B cell (primary cell): Measurements from ENCODE around the gene ECD. TPM values are rescaled to one million over a fixed set of nuclear protein-coding genes. Genes with fewer than 3 reads are reported as not detected.

ENCODE experiments used
- ATAC-seq: fragments of 200-7000 bp; cut with Tn5 transposase; one replicate; pipeline ENCODE4 v1.10.0; 2021; ENCODE audit warnings: low read depth, mild to moderate bottlenecking, moderate number of reproducible peaks, moderate library complexity
- CTCF ChIA-PET: fragments of 350-600 bp; sonication (Branson Sonifier 250); formaldehyde crosslinking; loops from one replicate; lab custom pipeline; 2021; ENCODE audit warnings: antibody characterized with exemption, inconsistent platforms; lab: Charles Lee
- POLR2A ChIA-PET: fragments of 350-600 bp; sonication (Branson Sonifier 250); formaldehyde crosslinking; loops from one replicate; lab custom pipeline; 2021; ENCODE audit warnings: antibody characterized with exemption; lab: Charles Lee
- DNase-seq: peaks from one replicate; pipeline ENCODE4 v3.0.0; 2013
- H2AFZ ChIP-seq: 2 replicates; pipeline ENCODE4 v1.6.1; 2012; ENCODE audit warnings: mild to moderate bottlenecking, low read depth, low read length; ENCODE audit not compliant: insufficient read depth, poor library complexity, severe bottlenecking
- H3K27ac ChIP-seq, 2 donors: 1 replicate in 1 of 2; 2 replicates in 1 of 2; pipeline ENCODE4 v1.5.1; 2012 to 2013; ENCODE audit warnings: low read length in 2 of 2, mild to moderate bottlenecking in 2 of 2, moderate library complexity in 1 of 2
- H3K27me3 ChIP-seq, 4 experiments: fragments of 200-600 bp in 1 of 4; sonication (generic) in 1 of 4; replicated peaks in 1 of 4; 1 replicate in 2 of 4; 2 replicates in 2 of 4; pipeline versions ENCODE4 v1.6.1 to v1.7.0; 2013 to 2016; ENCODE audit warnings: low read length in 3 of 4, mild to moderate bottlenecking in 2 of 4, mixed read lengths in 1 of 4, moderate library complexity in 1 of 4; ENCODE audit not compliant: insufficient read depth in 4 of 4, control insufficient read depth in 3 of 4; ENCODE audit errors: control extremely low read depth in 1 of 4
- H3K36me3 ChIP-seq, 2 experiments: replicated peaks in 1 of 2; 1 replicate in 1 of 2; 2 replicates in 1 of 2; pipeline versions ENCODE4 v1.6.1 to v1.7.1; 2013; ENCODE audit warnings: low read length in 1 of 2; ENCODE audit not compliant: insufficient read depth in 2 of 2, control insufficient read depth in 1 of 2; ENCODE audit errors: control extremely low read depth in 1 of 2, extremely low read depth in 1 of 2
- H3K4me1 ChIP-seq, 2 donors: fragments of 200-600 bp in 1 of 2; sonication (generic) in 1 of 2; 1 replicate in 1 of 2; 2 replicates in 1 of 2; pipeline versions ENCODE4 v1.5.1 to v1.6.1; 2013 to 2017; ENCODE audit warnings: low read length in 2 of 2; ENCODE audit not compliant: control insufficient read depth in 2 of 2, insufficient read depth in 2 of 2
- H3K4me2 ChIP-seq: replicated peaks from 2 replicates; pipeline ENCODE3; 2012; ENCODE audit warnings: mild to moderate bottlenecking, low read depth, low read length; ENCODE audit not compliant: poor library complexity, severe bottlenecking
- H3K4me3 ChIP-seq, 5 experiments: fragments of 200-600 bp in 1 of 5; sonication (generic) in 1 of 5; 1 replicate in 3 of 5; 2 replicates in 2 of 5; pipeline versions ENCODE4 v1.5.1 to v1.7.0; 2011 to 2016; ENCODE audit warnings: low read length in 4 of 5, mild to moderate bottlenecking in 4 of 5, low read depth in 2 of 5, control low read depth in 1 of 5, moderate library complexity in 1 of 5; ENCODE audit not compliant: insufficient read depth in 1 of 5; ENCODE audit errors: control extremely low read depth in 1 of 5, extremely low read depth in 1 of 5
- H3K79me2 ChIP-seq: fragments of 200-600 bp; sonication (generic); one replicate; pipeline ENCODE4 v1.6.0; 2016; ENCODE audit warnings: low read length; ENCODE audit not compliant: control insufficient read depth, insufficient read depth
- H3K9ac ChIP-seq: fragments of 200-600 bp; sonication (generic); 2 replicates; pipeline ENCODE4 v1.6.1; 2017; ENCODE audit warnings: mild to moderate bottlenecking, low read length, moderate library complexity
- H3K9me3 ChIP-seq, 3 donors: one replicate each; pipeline versions ENCODE4 v1.6.1 to v1.7.1; 2013; ENCODE audit warnings: low read length in 2 of 3; ENCODE audit not compliant: control insufficient read depth in 2 of 3, insufficient read depth in 1 of 3; ENCODE audit errors: control extremely low read depth in 1 of 3
- H4K20me1 ChIP-seq: 2 replicates; pipeline ENCODE4 v1.6.0; 2012; ENCODE audit warnings: mild to moderate bottlenecking, low read length; ENCODE audit not compliant: insufficient read depth, control insufficient read depth, poor library complexity, severe bottlenecking
- H3K27ac Mint-ChIP-seq: one replicate; pipeline ENCODE4 v1.8.0; 2021; ENCODE audit warnings: mixed read lengths
- H3K27me3 Mint-ChIP-seq: one replicate; pipeline ENCODE4 v1.8.0; 2021; ENCODE audit warnings: mixed read lengths
- H3K4me1 Mint-ChIP-seq: one replicate; pipeline ENCODE4 v1.8.0; 2021; ENCODE audit warnings: mixed read lengths
- H3K4me3 Mint-ChIP-seq: one replicate; pipeline ENCODE4 v1.8.0; 2021; ENCODE audit warnings: mixed read lengths
- H3K9me3 Mint-ChIP-seq: one replicate; pipeline ENCODE4 v1.8.0; 2022; ENCODE audit warnings: mixed read lengths; ENCODE audit not compliant: insufficient read depth
- EZH2 ChIP-seq: IDR thresholded peaks from 2 replicates; pipeline ENCODE4 v1.6.1; 2012; ENCODE audit warnings: borderline replicate concordance, low read depth, mild to moderate bottlenecking, moderate library complexity, low read length; ENCODE audit not compliant: insufficient read depth, poor library complexity, severe bottlenecking
- WGBS: methylation state at CpG from one replicate; pipeline ENCODE4 v1.1.5; 2013; ENCODE audit warnings: missing lambda C conversion rate; ENCODE audit not compliant: insufficient coverage; 5-methylcytosine and 5-hydroxymethylcytosine counted together
- intact Hi-C: fragments of 100-400 bp; cut with micrococcal nuclease; formaldehyde crosslinking; loops from one replicate; pipeline ENCODE4 v1.10.0; 2022
- polyA plus RNA-seq: library from polyadenylated mRNA; depleted of rRNA; stranded (reverse); fragments of >200 nt; gene quantifications from 2 replicates; pipeline ENCODE4 v1.2.3, GENCODE V29; 2012
- total RNA-seq, 2 donors: library from RNA; stranded (reverse); fragments of 120-200 nt in 1 of 2; gene quantifications; 1 replicate in 1 of 2; 2 replicates in 1 of 2; pipeline versions ENCODE4 v1.2.3 to v1.2.4, GENCODE V29; 2013 to 2022
- TF ChIP-seq, protein P1 (sequence below): fragments of 200-600 bp; IDR thresholded peaks from one replicate; pipeline ENCODE4 v1.8.0; 2022; ENCODE audit warnings: antibody characterized with exemption, mild to moderate bottlenecking

The ECD gene
- total and polyA plus RNA-seq, 2 donors (not counting 1 experiment from before 2014, with no cell fraction given) = 15.7 to 37.1 TPM

DNA sequence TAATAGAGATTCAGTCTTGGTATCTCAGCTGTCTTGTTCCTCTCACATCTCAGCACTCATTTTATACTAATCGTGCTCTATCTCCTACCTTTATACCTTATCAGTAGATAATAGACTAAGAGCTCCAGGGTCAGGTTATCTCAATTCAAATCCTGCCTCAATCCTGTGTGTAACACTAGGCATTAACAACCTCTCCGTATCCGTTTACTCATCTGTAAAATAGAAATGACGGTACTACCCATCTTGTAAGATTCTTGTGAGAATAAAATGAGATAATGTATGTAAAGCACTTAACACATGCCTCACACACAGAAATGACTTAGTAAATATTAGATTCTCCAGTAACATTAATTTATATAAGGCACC lies 70.5 kb downstream of the ECD start:
- no peak for DNase-seq
- Histone ChIP-seq H3K27me3 (no peaks in the 10 kb centered on the region), H3K4me1 (peaks cover 10 to 18% of the 10 kb centered on the region in 2 donors), H4K20me1 (peaks cover 8% of the 10 kb centered on the region), H2AFZ (peak overlapping the region; percentile 68), H3K27ac (peak overlapping the region; percentile 93 to 98), H3K4me3 (peak overlapping the region; percentile 30 to 98 (median 88)), H3K36me3 (peaks cover 0 to 2% of the 10 kb centered on the region in 2 experiments), H3K9ac (peak overlapping the region; percentile 44), H3K79me2 (peaks cover 30% of the 10 kb centered on the region), H3K9me3 (no peaks in the 10 kb centered on the region), H3K4me2 (peak overlapping the region; percentile 91)
- POLR2A ChIA-PET = interaction anchor here (0.6 to 2.4 kb wide), 3 partner anchors 13 to 150 kb away, joined by 4 to 7 read pairs (median 7); partner anchors contain the start of genes DNAJC9 and NUDT13
- Mint-ChIP-seq H3K4me3 (peak overlapping the region; percentile 93), H3K9me3 (no peaks in the 10 kb centered on the region), H3K4me1 (peaks cover 28% of the 10 kb centered on the region), H3K27ac (peak overlapping the region; percentile 91), H3K27me3 (no peaks in the 10 kb centered on the region)
- CTCF ChIA-PET = interaction anchor here (0.7 to 5.4 kb wide), 16 partner anchors 13 to 546 kb away, joined by 3 to 111 read pairs (median 6); partner anchors contain the start of genes ECD, FAM149B1 and NUDT13
- ATAC-seq = no peak
- no CpG with 5 or more reads among the region's 4 CpGs for WGBS
- intact Hi-C loops = loop anchor here (1.0 to 5.0 kb wide), 7 partner anchors 35 to 1730 kb away; partner anchors contain the start of genes CFAP70, KAT6B, MCU and MRPS16
- no peak for TF ChIP-seq EZH2
- TF ChIP-seq, protein P1, sequence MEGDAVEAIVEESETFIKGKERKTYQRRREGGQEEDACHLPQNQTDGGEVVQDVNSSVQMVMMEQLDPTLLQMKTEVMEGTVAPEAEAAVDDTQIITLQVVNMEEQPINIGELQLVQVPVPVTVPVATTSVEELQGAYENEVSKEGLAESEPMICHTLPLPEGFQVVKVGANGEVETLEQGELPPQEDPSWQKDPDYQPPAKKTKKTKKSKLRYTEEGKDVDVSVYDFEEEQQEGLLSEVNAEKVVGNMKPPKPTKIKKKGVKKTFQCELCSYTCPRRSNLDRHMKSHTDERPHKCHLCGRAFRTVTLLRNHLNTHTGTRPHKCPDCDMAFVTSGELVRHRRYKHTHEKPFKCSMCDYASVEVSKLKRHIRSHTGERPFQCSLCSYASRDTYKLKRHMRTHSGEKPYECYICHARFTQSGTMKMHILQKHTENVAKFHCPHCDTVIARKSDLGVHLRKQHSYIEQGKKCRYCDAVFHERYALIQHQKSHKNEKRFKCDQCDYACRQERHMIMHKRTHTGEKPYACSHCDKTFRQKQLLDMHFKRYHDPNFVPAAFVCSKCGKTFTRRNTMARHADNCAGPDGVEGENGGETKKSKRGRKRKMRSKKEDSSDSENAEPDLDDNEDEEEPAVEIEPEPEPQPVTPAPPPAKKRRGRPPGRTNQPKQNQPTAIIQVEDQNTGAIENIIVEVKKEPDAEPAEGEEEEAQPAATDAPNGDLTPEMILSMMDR = no peak
